ENCODE data around the gene GAL.

DNA sequence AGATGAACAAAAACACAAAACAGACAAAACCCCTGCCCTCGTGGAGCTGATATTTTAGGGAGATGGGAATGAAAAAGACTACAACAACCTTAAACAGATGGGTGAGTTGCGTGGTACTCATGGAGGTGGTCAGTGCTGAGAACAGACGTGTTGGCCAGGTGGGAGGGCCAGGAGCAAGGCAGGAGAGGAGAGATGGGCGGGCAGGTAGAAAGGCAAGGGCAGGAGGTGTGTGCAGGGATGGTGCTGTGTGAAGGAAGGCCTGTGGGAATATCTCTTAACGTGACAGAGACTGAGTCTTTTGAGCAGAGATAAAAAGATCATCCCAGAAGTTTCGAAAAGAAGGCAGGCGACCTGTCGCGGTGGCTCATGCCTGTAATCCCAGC is 7.0 kb downstream of the GAL start:
- no peak for TF ChIP-seq CTCF (conservative IDR thresholded peaks at IDR 0.05 in 1 of 2, IDR thresholded peaks at IDR 0.05 in 1 of 2; ENCODE audit: extremely low read depth in 1 of 2, insufficient read depth in 1 of 2, low read depth in 1 of 2, low read length in 2 of 2)
- TF ChIP-seq EZH2 (IDR thresholded peaks at IDR 0.05; ENCODE audit: borderline replicate concordance, low read length): no peak
